HT-29 (cell line): Measurements from ENCODE around the gene AVP. TPM values are rescaled to one million over a fixed set of nuclear protein-coding genes. Genes with fewer than 3 reads are reported as not detected.
"Not testable (repeated sequence)": the region's sequence is repeated elsewhere in the genome, so short reads cannot be mapped to it uniquely, and the experiment has no call there.

Source experiments
- DNase-seq: peaks from one replicate; pipeline ENCODE4 v3.0.0-alpha.2; 2015; ENCODE audit warnings: low spot score
- total RNA-seq: library from RNA; depleted of rRNA; stranded (reverse); fragments of >200 nt; shearing (Covaris generic); gene quantifications from 2 replicates; pipeline ENCODE4 v1.2.3, GENCODE V29; 2014

AVP gene
- total RNA-seq, 1 experiment from 2014 or later: not detected

GRCh38 chr20:3082955-3083952, 1.3 kb downstream of the AVP start:
- DNase-seq: no peak

DNA sequence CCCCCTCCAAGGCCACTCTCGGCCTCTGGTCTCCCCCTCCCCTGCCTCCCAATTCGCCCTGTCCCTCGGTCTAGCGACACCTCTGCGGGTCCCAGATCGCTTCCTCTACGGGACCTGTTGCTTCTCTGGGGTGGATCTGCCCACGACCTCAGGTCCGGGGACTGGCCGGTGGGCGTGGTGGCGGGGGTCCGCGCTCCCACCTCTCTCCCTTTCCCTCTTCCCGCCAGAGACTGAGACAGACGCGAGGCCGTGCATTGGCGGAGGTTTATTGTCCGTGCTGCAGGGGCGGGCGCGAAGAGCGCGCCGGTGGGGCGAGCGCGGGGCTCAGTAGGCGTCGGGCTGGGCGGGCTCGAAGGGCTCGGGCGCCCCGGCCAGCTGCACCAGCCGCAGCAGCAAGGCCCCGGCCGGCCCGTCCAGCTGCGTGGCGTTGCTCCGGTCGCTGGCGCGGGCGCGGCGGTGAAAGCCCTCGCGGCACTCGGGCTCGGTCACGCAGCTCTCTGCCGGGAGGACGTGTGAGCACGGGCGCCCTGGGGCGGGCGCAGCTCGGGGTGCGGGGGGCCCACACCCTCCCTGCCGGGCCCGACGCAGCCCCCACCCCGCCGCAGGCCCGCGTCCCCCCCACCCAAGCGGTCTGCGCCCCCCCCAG, 2.1 kb downstream of the AVP start:
- DNase-seq: no peak

DNA sequence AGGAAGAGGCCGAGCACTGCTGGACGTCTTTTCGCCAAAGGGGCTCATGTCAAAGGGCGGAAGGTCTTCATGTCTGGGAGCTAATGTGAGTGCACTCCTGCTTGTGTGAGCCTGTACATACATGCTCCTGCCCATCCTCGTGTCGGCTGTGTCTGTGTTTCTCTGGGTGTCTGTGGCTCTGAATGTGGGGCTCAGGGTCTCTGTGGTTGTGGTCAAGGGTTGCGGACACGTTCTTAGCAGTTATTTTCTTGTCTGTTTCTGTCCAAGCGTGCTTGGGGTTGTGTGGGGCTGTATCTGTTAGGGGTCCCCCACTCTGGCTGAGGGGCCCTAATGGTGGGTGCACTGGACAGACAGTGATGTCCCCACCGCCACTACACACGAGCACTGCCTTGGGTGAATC, 2.9 kb downstream of the AVP start:
- no peak for DNase-seq

DNA sequence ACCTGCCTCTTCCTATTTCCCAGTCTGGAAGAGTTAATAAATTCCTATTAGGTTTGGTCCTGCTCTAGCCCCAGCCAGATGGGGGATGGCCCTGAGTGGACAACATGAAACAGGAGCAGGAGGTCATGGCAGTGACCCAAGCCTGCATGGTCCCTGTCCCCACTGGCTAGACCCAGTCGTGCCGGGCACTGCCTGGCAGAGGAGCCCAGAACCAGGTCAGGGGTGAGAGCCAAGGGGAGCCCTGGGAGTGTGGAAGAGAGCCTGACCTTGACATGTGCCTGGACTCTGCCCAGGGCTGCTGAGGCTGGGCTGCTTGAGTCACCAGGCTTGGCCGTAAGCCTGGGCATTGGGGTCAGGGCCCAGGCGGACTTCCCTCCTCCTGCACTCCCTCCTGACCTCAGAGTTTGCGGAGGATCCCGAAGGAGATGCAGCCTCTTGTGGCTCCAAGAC, 3.6 kb downstream of the AVP start:
- no peak for DNase-seq

DNA sequence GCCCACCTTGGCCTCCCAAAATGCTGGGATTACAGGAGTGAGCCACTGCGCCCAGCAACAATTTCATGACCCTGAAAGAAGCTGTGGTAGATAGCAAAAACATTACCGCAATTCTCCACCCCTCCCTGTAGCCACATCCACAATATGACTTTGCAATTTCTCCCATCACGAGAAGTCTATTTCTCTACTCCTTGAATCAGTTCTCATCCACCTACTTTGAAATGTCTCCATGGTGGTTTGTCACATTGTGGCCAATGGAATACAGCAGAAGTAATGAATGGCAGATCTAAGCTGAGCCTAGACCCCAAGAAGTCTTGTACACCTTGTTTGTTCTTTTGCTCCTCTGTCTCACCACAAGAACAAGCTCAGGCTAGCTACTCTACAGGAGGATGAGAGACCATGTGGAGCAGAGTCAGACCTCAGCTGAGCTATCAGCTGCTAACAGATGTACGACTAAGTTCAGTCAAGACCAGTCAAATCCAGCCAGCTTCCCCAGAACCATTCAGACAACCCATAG, 6.8 kb downstream of the AVP start:
- no peak for DNase-seq

- DNase-seq: not testable (repeated sequence)
These were observed 9.2 kb downstream of the AVP start for GRCh38 chr20:3075315-3075714.

- DNase-seq: no peak
These were observed 9.7 kb downstream of the AVP start for GRCh38 chr20:3074812-3075211.

DNA sequence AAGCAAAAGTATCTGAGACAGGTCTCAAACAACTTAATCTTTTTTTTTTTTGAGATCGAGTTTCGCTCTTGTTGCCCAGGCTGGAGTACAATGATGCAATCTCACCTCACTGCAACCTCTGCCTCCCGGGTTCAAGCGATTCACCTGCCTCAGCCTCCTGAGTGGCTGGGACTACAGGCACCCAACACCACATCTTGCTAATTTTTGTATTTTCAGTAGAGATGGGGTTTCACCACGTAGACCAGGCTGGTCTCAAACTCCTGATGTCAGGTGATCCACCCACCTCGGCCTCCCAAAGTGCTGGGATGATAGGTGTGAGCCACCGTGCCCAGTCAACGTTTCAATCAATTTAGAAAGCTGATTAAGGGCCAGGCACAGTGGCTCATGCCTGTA, 11.3 kb downstream of the AVP start:
- DNase-seq: not testable (repeated sequence)

GRCh38 chr20:3072530-3073250, 11.8 kb downstream of the AVP start:
- no peak for DNase-seq

DNA sequence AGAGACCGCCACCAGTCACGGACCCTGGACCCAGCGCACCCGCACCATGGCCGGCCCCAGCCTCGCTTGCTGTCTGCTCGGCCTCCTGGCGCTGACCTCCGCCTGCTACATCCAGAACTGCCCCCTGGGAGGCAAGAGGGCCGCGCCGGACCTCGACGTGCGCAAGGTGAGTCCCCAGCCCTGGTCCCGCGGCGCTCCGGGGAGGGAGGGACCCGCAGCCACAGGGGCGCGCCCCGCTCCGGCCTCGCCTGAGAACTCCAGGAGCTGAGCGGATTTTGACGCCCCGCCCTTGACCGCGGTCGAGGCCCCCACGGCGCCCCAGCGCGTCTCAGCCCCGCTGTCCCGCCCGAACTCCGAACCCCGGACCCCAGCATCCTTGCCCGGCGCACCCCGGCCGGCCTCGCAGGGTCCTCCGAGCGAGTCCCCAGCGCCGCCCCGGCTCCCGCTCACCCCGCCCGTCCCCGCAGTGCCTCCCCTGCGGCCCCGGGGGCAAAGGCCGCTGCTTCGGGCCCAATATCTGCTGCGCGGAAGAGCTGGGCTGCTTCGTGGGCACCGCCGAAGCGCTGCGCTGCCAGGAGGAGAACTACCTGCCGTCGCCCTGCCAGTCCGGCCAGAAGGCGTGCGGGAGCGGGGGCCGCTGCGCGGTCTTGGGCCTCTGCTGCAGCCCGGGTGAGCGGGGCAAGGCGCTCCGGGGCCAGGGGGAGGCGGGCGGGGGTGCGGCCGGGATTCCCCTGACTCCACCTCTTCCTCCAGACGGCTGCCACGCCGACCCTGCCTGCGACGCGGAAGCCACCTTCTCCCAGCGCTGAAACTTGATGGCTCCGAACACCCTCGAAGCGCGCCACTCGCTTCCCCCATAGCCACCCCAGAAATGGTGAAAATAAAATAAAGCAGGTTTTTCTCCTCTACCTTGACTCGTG, 12.7 kb downstream of the AVP start, which contains the start of gene OXT:
TSS of gene OXT (plus strand) at position 11 of the 920 bp plus-strand sequence. CDS start at position 47, 36 bp downstream.
- DNase-seq: no peak

DNA sequence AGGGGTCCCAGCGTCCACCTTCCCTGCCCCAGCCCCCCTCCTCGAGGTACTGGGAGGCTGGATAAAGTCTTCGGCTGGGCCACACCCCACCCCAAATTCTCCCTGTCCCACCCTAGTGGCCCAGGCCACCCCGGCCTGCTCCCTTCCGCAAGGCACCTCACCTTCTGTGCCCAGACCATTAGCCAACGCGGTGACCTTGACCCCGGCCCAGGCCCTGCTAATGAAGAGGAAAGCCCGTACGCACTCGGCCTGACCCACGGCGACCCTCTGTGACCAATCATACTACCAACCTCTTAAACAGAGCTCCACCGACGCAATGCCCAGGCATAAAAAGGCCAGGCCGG, 13.3 kb downstream of the AVP start:
- no peak for DNase-seq

DNA sequence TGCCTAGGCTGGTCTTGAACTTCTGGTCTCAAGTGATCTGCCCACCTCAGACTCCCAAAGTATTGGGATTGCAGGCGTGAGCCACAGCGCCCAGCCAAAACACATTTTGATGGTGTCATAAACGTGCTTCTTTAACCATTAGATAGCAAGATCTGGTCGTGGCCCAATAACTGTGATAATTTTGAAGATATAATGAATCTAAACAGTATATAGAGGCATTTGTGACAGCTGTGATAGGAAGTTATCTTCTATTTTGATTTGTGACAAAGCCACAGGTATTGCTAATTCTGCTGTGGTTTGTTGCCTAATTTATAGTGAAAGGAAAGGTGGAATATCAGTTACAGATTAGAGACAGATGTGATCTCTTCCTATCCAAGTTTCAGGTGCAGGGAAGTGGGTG, 13.8 kb downstream of the AVP start:
- DNase-seq: no peak

DNA sequence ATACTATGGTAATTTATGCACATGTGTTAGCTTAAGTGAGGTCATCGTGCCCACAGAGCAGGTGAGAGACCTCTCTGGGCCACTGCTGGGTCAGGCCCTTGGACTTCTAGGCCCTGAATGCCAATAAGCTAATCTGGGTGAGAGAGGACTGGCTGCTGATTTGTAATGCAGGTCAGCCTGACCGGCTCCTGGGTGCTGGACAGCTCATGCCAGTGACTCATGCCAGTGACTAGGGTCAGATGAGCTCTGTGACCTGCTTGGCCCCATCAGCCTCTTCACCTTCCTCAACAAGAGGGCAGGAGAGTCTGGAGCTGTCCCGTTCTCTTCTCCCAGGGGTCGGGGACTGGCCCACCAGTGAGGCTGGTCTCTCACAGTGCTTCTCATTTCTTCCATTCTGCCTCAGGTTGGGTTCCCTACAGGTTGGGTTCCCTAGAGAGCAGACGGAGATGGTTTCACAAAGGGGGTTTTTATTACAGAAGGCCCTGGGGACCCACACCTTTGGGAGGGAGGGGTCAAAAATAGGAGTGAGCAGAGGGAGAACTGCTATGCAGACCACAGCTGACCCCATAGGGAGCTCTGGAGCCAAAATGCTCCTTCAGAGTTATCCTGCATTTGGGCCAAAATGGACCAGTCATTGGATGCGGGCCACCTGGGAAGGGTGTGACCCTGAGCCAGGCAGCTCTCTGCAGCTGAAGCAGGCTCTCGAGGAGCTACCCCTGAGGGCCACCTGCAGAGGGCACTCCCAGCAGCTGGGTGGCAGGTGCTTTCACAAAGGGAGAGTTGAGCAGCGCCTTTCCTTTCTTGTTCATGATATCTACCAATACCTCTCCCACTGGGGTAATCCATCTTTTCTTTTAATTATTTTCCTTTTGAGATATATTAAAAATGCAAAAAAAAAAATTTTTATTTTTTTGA, 15.3 kb downstream of the AVP start:
- peak; percentile 24 for DNase-seq

- DNase-seq: no peak
These were observed 16.4 kb downstream of the AVP start for GRCh38 chr20:3068075-3068474.

DNA sequence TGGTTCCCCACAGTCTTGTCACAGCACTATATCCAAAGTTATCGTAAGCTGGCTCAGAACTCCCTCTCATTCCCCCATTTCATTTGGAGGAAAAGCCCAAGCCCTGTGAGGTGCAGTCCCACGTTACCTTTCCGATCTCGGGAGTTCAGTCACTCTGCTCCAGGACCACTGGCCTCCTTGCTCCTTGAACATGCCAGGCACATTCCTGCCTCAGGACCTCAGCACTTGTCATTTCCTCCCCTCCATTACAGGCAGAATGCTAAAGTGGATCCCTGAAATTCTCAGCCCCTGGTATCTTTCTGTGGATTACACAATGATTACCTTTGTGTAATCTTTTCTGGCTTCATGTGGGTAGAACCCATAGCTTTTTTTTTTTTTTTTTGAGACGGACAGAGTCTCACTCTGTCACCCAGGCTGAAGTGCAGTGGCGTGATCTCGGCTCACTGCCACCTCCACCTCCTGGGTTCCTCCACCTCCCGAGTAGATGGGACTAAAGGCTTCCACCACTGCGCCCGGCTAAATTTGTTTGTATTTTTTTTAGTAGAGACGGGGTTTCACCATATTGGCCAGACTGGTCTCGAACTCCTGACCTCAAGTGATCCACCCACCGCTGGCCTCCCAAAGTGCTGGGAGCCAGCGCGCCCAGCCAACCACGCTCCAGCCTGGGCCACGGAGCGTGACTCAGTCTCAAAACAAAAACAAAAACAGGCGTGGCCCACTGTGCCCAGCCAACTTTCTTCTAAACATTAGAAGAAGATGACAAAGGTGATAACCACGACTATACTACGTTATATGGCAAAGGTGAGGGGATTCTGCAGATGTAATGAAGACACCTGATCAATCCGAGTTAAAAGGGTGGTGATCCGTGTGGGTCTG, 17.1 kb downstream of the AVP start:
- DNase-seq: no peak

GRCh38 chr20:3064119-3064518, 20.4 kb downstream of the AVP start:
- not testable (repeated sequence) for DNase-seq

DNA sequence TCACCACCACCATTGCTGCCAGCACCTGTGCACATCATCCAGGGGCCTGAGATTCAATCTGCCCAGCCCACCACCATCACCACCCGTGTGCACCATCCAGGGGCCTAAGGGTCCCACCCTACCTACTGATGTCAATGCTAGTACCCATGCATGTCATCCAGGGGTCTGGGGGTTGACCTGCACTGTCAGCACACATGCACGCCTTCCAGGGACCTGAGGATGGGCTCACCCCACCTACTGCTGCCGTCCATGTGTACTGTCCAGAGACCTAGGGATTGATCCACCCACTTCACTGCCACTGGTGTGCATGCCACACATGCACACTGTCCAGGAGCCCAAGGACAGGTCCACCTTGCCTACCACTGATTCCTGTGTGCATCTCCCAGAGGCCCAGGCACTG, 25.0 kb downstream of the AVP start:
- DNase-seq: no peak

DNA sequence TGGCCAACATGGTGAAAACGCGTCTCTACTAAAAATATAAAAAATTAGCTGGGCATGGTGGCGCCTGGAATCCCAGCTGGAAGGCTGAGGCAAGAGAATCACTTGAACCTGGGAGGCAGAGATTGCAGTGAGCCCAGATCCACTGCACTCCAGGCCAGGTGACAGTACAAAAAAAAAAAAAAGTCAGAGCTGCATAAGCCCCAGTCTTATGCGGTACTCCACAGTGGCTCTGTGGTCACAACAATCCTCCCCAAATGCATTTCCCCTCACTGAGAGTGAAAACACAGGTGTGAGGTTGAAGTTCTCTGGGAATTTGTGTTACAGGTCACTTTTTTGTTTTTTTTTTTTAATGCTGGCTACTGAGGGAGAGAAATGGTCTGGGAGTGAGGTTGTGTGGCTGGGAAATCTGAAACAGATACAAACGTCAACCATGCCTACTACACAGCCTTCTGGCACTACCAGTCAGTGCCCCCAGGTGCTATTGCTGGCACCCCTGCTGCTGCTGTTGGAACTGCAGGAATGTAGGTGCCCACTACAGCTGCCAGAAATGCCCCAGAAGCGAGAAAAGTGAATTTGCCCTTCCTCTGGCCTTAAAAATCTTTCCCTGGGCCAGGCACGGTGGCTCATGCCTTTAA, 33.0 kb downstream of the AVP start:
- no peak for DNase-seq
